ENCODE data around the gene VOPP1. TPM values are rescaled to one million over a fixed set of nuclear protein-coding genes. Genes with fewer than 3 reads are reported as not detected.

VOPP1 gene
- total RNA-seq, 1 donor from 2014 or later, result 90.6 TPM

DNA sequence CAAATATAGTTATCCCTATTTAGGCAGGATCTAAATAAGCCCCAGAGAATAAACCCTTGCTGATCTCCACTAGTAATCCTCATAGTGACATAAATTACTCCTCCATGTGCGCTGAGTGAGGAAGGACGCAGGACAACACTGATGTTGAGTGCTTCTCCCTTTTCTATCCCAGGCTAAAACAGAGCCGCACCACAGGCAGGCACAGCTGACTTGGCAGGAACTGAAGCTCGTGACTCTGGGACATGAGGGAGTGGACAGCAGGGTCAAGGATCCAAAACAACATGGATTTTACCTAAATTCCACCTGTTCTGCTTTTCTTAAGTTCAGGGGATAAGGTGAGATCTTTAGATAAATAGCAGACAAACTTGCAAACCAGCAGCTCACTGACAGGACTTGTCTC, 46.0 kb downstream of the VOPP1 start:
- peaks cover 23% of the 10 kb centered on the region for H3K36me3 Mint-ChIP-seq (ENCODE audit: low read depth)
- no peak overlapping the region for H3K4me3 Mint-ChIP-seq
- H3K9me3 Mint-ChIP-seq, result no peaks in the 10 kb centered on the region
- intact Hi-C loops (cut with micrococcal nuclease), result no loop called here
- peaks cover 47% of the 10 kb centered on the region for H3K4me1 Mint-ChIP-seq
- H3K27ac Mint-ChIP-seq, result no peak overlapping the region
- DNase-seq, result no peak
- H3K27me3 Mint-ChIP-seq, result no peaks in the 10 kb centered on the region

DNA sequence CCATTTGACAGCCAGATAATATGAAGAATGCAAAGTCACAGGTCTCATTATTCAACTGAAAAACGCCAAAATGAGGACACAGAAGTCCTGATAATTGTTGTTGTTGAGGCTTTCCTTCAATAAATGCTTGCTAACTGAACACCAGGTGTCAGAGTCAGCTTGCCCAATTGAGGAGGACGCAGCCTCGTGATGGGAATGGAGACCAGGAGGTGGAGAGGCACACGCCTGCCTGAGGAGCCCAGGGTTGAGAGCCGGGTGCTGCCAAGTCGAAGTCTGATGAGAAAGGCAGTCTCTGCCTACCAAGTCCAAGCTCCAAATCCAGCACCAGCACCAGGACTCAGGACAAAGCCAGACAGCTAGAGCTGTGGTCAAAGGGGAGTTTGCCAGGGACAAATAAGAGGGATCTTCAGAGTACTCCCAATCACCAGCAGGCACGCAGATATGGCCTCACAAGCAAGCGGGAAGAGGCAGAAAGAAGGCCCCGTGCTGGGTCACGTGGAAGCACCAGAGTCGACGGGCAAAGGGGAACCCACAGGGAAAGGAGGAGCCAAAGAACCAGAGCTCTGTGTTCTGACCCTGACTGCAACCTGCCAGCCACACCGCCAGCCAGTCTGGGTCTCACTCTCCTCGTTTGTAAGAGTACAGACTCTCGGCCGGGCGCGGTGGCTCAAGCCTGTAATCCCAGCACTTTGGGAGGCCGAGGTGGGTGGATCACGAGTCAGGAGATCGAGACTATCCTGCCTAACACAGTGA, 47.6 kb downstream of the VOPP1 start:
- no peaks in the 10 kb centered on the region for H3K9me3 Mint-ChIP-seq
- intact Hi-C loops (cut with micrococcal nuclease), result no loop called here
- no peak overlapping the region for H3K27ac Mint-ChIP-seq
- no peak overlapping the region for H3K4me3 Mint-ChIP-seq
- no peaks in the 10 kb centered on the region for H3K27me3 Mint-ChIP-seq
- H3K4me1 Mint-ChIP-seq, result peaks cover 43% of the 10 kb centered on the region
- H3K36me3 Mint-ChIP-seq (ENCODE audit: low read depth), result peaks cover 20% of the 10 kb centered on the region
- DNase-seq, result no peak

DNA sequence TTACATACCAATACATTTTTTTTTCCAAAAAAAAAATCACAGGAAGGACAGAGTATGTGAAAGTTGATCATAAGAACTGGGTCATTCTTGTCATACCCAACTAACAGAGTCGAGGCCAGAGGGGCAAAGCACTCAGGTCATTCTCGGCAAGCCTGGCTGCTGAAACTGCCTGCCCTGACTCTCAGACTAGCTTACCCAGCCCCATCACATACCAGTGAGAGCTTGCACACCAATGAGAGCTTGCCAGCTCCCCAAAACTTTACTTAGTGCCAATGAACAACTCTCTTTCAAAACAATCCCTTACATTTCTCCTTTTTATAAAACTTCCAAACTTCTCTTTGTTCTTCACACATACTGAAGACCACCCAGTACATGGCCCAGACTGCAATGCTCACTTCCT, 48.9 kb downstream of the VOPP1 start:
- intact Hi-C loops (cut with micrococcal nuclease), result no loop called here
- Mint-ChIP-seq H3K27me3 (no peaks in the 10 kb centered on the region), H3K4me1 (peaks cover 48% of the 10 kb centered on the region)

DNA sequence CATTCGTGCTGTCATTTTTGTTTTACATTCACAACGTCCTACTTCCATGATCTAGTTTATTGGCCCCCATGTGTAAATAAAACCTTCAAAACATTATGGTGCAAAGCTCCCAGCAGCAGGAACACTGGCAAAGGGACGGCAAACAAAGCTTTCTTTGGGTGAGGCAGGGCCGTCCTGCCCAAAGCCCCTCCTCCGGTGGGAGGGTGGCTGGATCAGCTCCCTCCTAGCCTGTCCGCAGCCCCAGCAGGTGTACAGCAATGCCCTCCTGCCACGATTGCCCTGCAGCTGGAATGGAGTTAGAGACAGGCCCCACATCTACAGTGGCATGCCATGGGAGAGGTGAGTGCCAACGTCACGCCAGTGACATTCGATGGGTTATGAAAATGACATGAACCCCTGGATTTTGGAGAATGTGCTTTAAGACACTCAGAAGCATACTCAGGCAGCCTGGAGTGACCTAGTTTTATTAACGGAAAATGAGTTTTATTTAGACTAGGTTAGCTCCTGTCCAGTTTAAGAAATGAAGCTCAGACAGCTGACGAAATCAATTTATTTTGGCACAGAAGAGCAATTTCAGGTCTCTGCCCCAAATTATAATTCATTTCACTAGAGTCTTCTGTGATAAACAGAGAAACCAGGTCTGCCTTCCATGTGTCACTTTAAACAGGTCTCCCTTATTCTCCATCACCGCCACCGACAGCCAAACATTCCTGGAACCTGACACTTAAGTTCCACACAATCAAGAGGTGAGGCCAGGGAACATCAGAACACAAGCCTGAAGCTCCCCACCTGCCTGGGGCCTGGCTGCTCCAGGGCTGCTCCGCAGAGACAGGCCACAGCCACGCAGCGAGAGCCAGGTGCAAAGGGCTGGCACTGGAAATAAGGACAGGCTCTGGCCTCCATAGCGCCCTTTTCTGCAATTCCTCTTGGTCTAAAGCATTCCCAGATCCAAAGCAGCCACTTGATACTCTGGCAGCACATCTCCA, 50.1 kb downstream of the VOPP1 start:
- H3K36me3 Mint-ChIP-seq (ENCODE audit: low read depth), result peaks cover 37% of the 10 kb centered on the region
- peaks cover 56% of the 10 kb centered on the region for H3K4me1 Mint-ChIP-seq

More for the DNA sequence above, 48.9 kb downstream of the VOPP1 start:
- DNase-seq, result no peak
- Mint-ChIP-seq H3K9me3 (no peaks in the 10 kb centered on the region), H3K4me3 (no peak overlapping the region), H3K27ac (peak overlapping the region; percentile 61), H3K36me3 (ENCODE audit: low read depth) (peaks cover 28% of the 10 kb centered on the region)

DNA sequence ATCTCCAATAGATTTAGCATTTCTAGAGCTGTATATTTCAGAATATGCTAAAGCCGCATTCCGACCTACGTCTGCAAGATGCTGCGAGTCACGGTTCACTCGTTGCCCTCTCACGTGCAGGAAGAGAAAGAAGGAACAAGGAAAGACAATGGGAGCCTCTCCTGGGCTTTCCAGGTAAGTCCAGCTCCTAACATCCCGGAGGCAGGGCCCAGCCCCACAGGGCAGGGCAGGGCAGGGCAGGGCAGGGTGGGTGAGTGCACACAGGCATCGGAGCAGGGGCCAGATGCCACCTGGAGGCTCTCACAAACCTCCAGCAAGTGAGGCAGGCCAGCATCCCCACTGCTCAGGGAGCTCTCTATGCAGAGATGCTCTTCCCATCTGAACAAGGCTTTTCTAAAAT, 50.8 kb downstream of the VOPP1 start:
- intact Hi-C loops (cut with micrococcal nuclease), result no loop called here
- Mint-ChIP-seq H3K27me3 (no peaks in the 10 kb centered on the region), H3K27ac (no peak overlapping the region), H3K36me3 (ENCODE audit: low read depth) (peaks cover 38% of the 10 kb centered on the region), H3K4me3 (no peak overlapping the region), H3K9me3 (no peaks in the 10 kb centered on the region), H3K4me1 (peaks cover 57% of the 10 kb centered on the region)
- DNase-seq, result no peak

More for the DNA sequence above, 50.1 kb downstream of the VOPP1 start:
- Mint-ChIP-seq H3K27ac (no peak overlapping the region), H3K4me3 (no peak overlapping the region), H3K9me3 (no peaks in the 10 kb centered on the region), H3K27me3 (no peaks in the 10 kb centered on the region)
- no peak for DNase-seq
- intact Hi-C loops (cut with micrococcal nuclease), result no loop called here

DNA sequence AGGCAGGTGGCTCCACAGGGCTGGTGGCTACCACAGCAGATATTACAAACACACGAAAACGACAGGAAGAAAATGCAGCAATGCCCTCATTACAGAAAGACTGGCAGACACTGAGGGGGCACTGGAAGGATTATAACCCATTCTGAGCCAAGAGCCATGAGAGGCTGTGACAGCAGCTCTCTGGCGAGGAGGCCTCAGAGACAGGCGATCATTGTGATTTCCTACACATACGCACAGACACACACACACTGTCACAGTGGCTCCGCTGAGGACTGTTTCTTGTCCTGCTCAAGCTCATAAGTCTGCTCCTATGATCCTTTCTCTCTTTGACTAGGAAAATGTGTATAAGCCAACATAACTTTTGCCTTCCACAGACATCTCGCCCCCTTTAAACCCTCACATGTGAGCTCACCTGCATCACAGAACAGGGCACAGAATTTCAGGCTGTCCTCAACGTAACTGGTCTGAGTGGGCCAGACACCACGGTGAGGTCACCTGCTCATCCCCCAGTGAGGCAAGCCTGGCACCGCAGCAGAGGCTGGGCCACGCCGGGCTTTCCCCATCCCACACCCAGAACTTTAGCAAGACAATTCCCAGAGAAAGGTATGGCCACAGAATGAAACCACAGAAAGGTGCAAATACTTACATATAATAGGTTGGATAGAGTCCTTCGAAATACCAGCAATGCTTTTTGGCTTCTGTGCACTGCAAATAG, 51.7 kb downstream of the VOPP1 start:
- Mint-ChIP-seq H3K4me1 (peaks cover 60% of the 10 kb centered on the region), H3K4me3 (no peak overlapping the region), H3K27me3 (no peaks in the 10 kb centered on the region), H3K27ac (peak overlapping the region; percentile 42), H3K9me3 (no peaks in the 10 kb centered on the region), H3K36me3 (ENCODE audit: low read depth) (peaks cover 43% of the 10 kb centered on the region)
- DNase-seq, result no peak
- intact Hi-C loops (cut with micrococcal nuclease), result no loop called here

DNA sequence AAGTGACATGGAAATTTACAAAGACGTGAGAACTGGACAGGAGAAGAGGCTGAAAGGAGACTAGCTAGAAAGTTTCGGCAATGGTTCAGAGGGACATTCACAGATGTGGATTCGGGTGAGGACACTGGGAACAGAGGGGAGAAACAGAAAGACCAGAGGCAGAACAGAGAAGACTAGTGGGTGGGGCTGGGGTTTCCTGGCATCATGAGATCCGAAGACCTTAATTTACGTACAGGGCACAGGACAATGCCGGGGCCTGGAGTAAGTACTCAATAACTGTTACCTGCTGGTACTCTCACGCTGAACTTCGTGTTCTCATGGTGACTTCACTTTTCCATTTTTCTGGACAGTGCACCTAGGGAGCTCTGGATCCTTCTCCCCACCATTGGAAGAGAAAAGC, 53.5 kb downstream of the VOPP1 start:
- Mint-ChIP-seq H3K4me3 (no peak overlapping the region), H3K36me3 (ENCODE audit: low read depth) (peaks cover 44% of the 10 kb centered on the region), H3K4me1 (peaks cover 51% of the 10 kb centered on the region), H3K9me3 (no peaks in the 10 kb centered on the region), H3K27me3 (no peaks in the 10 kb centered on the region), H3K27ac (peak overlapping the region; percentile 39)
- intact Hi-C loops (cut with micrococcal nuclease), result loop anchor here (5.0 kb wide), 2 partner anchors 87 to 212 kb away; no protein-coding TSS in a partner anchor
- no peak for DNase-seq

DNA sequence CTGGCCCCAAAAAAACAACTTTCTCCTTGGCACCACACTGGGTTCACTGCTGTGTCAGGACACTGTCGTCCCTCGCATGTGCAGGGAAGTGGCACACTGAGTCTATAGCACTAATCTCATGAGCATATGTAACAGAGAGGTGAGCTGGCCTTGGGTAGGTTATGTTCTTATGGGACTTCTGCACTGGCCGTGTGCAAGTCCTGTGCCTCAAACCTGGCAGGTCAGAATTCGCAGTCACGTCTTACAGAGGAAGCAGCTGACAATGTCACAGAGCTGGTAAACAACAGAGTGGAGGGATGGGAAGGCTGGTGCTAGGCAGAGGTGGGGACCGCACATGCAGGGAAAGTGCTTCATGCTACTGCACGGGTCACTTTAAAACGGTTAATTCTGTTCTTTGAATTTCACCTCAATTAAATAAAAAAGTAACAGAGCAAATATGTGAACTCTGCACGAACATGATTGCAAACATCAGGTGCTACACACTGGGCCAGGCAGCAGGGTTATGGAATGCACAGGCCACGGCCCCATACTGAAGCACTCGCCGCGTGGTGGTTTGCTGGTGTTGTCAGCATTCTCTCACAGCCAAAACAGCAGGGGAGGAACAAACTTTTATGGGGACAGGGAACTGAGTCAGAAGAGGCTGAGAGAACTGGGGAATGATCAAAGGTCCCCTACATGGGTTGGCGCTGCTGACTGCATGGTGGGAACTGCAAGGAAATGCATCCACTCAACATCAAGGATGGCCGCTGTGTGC, 54.2 kb downstream of the VOPP1 start:
- Mint-ChIP-seq H3K36me3 (ENCODE audit: low read depth) (peaks cover 47% of the 10 kb centered on the region), H3K4me1 (peaks cover 47% of the 10 kb centered on the region), H3K9me3 (no peaks in the 10 kb centered on the region), H3K27ac (peak overlapping the region; percentile 66), H3K4me3 (no peak overlapping the region), H3K27me3 (no peaks in the 10 kb centered on the region)
- DNase-seq, result no peak
- intact Hi-C loops (cut with micrococcal nuclease), result loop anchor here (1.0 to 5.0 kb wide), 5 partner anchors 10 to 211 kb away; no protein-coding TSS in a partner anchor

DNA sequence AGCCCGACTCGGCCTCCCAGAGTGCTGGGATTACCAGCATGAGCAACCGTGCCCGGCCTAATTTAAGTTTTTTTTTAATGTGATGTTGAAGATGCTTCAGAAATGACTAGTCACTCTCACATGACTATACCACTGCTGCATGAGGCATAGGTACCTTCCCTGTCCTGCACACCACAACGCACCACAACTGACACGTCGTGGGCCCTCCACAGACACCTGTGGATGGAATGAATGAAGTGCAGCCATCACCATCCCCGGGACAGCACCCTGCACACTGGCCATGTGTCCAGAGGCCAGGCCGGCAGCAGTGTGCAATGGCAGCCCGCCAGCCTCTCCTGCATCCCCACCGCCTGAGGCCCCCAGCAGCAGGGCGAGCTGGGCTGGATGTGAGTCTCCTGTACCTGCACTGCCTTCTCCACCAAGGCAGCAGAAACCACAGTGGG, 55.1 kb downstream of the VOPP1 start:
- intact Hi-C loops (cut with micrococcal nuclease), result loop anchor here (1.0 to 5.0 kb wide), 5 partner anchors 9 to 210 kb away; no protein-coding TSS in a partner anchor
- peaks cover 50% of the 10 kb centered on the region for H3K36me3 Mint-ChIP-seq (ENCODE audit: low read depth)
- peak overlapping the region; percentile 10 for H3K4me3 Mint-ChIP-seq
- peak; percentile 76 for DNase-seq
- peak overlapping the region; percentile 66 for H3K27ac Mint-ChIP-seq
- H3K27me3 Mint-ChIP-seq, result no peaks in the 10 kb centered on the region
- H3K4me1 Mint-ChIP-seq, result peaks cover 44% of the 10 kb centered on the region
- H3K9me3 Mint-ChIP-seq, result no peaks in the 10 kb centered on the region

DNA sequence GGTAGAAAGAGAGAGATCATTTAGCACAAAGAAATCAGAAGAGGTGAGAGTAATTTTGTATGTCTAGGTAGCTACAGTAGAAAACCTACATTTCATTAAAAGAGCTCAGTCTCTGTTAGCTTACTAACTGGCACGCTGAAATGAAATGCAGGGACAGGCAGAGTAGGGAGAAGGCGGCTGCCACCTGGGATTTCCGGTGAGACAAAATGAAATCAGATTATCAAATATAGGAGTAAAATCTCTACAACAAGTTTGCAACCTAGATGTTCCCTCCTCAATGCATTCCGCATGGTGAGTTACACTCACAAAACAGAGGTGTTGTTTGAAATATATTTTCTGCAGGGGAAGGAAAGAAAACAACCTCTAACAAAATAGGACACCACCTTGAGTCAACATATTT, 55.9 kb downstream of the VOPP1 start:
- intact Hi-C loops (cut with micrococcal nuclease), result loop anchor here (2.0 to 5.0 kb wide), 3 partner anchors 54 to 209 kb away; no protein-coding TSS in a partner anchor
- H3K27me3 Mint-ChIP-seq, result no peaks in the 10 kb centered on the region
- H3K9me3 Mint-ChIP-seq, result no peaks in the 10 kb centered on the region
- H3K4me1 Mint-ChIP-seq, result peaks cover 48% of the 10 kb centered on the region
- peak overlapping the region; percentile 5 for H3K4me3 Mint-ChIP-seq
- H3K27ac Mint-ChIP-seq, result peak overlapping the region; percentile 56
- DNase-seq, result no peak
- peaks cover 55% of the 10 kb centered on the region for H3K36me3 Mint-ChIP-seq (ENCODE audit: low read depth)

DNA sequence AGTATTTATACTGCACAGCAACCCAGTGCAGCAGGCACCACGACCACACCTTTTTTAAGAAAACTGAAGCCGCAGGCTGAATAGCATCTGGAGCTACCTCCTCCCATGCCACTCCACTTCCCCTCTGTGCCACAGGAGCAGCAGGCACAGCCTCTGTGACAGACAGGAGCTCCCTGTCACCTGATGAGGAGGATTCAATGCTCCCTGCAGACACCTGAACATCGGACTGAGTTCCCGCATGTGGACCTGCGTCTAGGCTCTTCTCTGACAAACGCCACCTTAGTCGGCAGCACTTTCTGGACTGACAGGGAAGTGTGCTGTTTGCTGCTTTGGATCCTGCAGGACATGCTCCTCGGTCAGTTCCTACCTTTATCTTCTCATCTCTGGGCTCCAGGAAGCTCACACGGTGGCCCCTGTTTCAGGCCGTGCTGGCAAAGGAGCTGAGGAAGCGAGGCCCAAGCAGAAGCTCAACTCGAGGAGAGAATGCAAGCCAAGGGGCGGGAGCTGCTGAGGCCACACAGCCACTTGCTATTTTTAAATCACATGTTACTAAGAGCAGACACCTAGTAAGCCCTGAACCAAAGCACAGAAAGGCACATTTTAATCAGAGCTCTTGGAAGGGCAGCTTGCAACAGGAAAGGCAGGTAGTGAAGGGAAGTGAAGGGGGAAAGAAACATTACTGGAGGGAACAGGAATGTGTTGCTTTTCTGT, 56.6 kb downstream of the VOPP1 start:
- intact Hi-C loops (cut with micrococcal nuclease), result loop anchor here (2.0 to 5.0 kb wide), 3 partner anchors 55 to 208 kb away; no protein-coding TSS in a partner anchor
- H3K9me3 Mint-ChIP-seq, result no peaks in the 10 kb centered on the region
- no peaks in the 10 kb centered on the region for H3K27me3 Mint-ChIP-seq
- H3K27ac Mint-ChIP-seq, result peak overlapping the region; percentile 56
- H3K36me3 Mint-ChIP-seq (ENCODE audit: low read depth), result peaks cover 56% of the 10 kb centered on the region
- no peak for DNase-seq
- H3K4me3 Mint-ChIP-seq, result peak overlapping the region; percentile 5
- H3K4me1 Mint-ChIP-seq, result peaks cover 47% of the 10 kb centered on the region

DNA sequence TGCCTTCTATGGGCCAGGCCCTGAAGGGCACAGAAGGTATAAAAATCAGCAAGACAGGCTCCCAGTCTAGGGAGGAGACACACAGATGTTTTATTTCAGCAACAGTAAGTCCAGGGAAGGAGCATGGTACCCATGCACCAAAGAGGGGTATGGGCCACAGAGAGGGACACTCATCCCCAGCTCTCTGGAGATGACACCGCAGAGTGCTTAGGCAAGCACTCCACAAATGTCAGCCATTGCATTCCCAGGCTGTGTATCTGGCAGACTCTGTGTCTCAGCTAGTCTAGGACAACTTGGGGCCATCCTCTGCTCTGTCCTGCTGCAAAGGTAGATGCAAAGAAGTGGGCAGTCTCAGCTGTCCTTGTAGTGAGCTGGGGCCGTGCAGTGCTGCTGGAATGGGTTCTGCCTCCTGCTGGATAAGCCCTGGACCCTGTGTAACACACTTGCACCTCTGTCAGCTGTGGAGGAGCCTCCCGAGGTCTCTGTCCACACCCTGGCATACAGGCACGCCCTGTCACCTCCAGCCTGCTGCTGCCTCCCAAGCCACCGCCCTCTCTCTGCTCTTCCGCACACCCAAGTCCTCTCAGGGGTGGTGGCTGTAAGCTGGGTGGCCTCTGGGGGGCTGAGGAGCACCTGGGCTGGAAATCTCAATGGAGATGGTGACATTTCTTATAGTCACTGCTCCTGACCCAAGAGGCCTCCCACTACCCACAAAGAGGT, 57.6 kb downstream of the VOPP1 start:
- peak overlapping the region; percentile 3 for H3K27ac Mint-ChIP-seq
- no peak overlapping the region for H3K4me3 Mint-ChIP-seq
- no peaks in the 10 kb centered on the region for H3K9me3 Mint-ChIP-seq
- intact Hi-C loops (cut with micrococcal nuclease), result loop anchor here (5.0 kb wide), 2 partner anchors 82 to 207 kb away; no protein-coding TSS in a partner anchor
- no peaks in the 10 kb centered on the region for H3K27me3 Mint-ChIP-seq
- H3K4me1 Mint-ChIP-seq, result peaks cover 47% of the 10 kb centered on the region
- H3K36me3 Mint-ChIP-seq (ENCODE audit: low read depth), result peaks cover 54% of the 10 kb centered on the region
- DNase-seq, result no peak
